Measurements from ENCODE around the gene FOXF1. TPM values are rescaled to one million over a fixed set of nuclear protein-coding genes. Genes with fewer than 3 reads are reported as not detected.

The FOXF1 gene
- total RNA-seq, 6 experiments from 2014 or later = 0.58 to 1.6 (median 1.2) TPM

DNA sequence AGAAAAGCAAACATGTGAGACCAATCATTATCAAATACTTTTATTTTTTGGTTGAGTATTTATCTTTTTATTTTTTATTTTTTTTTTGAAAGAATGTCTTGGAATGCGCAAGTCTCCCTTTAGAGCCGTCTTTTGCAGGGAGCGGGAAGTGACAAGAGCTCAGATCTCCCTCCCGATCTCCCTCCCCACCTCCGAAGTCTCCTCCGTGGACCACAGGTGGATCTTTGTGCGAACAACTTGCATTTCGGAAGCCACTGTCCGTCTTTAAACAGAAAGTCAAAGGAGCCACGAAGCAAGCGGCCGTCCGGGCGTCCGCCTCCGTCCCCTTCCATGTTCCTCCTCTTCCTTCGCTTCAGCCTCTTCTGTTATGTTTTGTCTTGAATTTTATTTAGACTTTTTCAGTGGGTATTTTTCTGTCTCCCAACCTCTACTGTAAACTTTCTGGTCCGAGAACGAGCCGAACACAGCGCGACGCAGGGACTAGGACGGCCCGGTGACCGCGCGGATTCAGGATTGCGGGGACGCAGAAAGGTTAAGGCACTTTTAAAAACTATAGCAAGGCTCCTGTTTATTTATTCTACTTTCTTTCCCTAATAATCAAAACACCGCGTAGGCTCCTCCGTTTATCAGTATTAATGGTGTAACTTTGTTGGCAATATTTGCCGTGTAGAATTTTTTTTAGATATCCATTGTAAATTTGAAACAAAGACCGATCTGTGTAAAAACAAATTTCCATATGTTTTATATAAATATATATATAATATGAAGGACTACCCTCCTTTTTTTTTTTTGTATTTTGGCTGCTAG, 3.3 kb downstream of the FOXF1 start:
- Histone ChIP-seq H3K9me3 (no peaks in the 10 kb centered on the region), H3K4me3 (peak overlapping the region; percentile 5 to 14 (median 11)), H3K36me3 (no peaks in the 10 kb centered on the region), H3K4me1 (peaks cover 0 to 16% (median 0%) of the 10 kb centered on the region in 4 donors), H3K27ac (peak overlapping the region in 1 of 3 donors; percentile 7), H3K27me3 (peaks cover 0 to 45% of the 10 kb centered on the region in 2 donors)
- WGBS (ENCODE audit: insufficient coverage, low coverage, low lambda C conversion rate, missing lambda C conversion rate) = 7% methylated on average over 34 of the region's 35 CpGs
- intact Hi-C loops (cut with DNase I) = no loop called here
- no peak for ATAC-seq
- DNase-seq = no peak
- TF ChIP-seq, protein P1, sequence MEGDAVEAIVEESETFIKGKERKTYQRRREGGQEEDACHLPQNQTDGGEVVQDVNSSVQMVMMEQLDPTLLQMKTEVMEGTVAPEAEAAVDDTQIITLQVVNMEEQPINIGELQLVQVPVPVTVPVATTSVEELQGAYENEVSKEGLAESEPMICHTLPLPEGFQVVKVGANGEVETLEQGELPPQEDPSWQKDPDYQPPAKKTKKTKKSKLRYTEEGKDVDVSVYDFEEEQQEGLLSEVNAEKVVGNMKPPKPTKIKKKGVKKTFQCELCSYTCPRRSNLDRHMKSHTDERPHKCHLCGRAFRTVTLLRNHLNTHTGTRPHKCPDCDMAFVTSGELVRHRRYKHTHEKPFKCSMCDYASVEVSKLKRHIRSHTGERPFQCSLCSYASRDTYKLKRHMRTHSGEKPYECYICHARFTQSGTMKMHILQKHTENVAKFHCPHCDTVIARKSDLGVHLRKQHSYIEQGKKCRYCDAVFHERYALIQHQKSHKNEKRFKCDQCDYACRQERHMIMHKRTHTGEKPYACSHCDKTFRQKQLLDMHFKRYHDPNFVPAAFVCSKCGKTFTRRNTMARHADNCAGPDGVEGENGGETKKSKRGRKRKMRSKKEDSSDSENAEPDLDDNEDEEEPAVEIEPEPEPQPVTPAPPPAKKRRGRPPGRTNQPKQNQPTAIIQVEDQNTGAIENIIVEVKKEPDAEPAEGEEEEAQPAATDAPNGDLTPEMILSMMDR (IDR thresholded peaks at IDR 0.05) = no peak
- no peak for TF ChIP-seq POLR2A (IDR thresholded peaks at IDR 0.05)

DNA sequence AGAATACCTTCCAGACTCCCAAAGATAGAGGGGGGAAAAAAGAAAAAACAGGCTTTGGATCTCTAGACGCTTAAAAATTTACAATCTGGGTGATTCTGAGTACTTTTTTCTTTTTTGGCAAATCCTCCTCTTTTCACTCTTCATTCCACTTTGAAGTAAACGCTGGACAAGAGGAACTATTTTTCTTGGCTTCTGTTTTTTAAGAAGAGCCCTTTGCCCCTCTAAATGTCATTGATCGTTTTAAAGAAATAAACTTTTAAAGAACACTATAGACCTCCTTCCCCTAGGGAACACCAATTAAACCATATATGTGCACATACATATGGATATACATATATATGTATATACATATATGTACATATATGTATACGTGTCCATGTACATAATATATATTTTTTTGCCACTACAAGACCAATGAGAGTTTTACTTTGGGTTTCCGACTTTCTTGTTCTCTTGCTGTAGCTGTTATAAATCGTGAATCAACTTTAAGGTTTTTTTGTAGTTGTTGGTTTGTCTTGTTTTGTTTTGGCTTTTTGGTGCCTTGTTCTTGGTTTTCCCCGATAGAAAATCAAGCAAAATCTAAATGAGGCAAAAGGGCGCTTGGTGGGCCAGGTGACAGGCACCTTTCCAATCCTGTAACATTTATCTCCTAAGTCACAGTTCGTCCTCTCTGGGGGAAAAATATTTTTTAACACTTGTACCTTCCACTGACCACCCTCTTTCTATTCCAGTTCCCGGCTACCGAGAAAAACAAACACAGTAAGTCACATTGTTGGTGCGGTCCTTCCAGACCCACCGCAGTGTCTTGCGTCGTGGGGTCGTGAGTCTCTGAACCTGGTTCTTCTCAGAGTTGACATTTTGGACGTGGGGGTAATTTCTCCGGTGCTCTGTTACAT, 4.4 kb downstream of the FOXF1 start:
- ATAC-seq = no peak
- peaks cover 0 to 36% of the 10 kb centered on the region in 2 donors for H3K27me3 ChIP-seq

DNA sequence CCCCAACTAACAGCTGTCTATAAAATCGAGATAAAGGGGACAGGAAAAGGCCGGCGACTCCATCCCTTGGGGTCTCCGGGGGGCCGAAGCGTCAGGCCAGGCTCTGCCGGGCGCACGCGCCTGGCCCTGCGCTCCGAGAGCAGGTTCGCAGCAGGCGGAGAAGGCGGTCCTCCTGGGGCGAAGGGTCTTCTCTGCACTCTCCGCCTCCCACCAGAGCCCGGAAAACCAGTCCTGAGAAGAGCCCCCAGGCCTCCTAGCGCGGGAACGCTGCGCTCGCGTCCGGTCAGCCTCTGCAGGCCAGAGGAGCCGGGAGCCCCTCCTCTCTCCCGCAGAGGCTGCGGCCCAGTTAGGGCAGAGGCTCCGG, 5.1 kb downstream of the FOXF1 start:
- TF ChIP-seq, protein P1 (IDR thresholded peaks at IDR 0.05) = no peak
- no peak for TF ChIP-seq POLR2A (IDR thresholded peaks at IDR 0.05)
- no peak overlapping the region for H3K4me3 ChIP-seq
- H3K9me3 ChIP-seq = no peaks in the 10 kb centered on the region
- no peaks in the 10 kb centered on the region for H3K4me1 ChIP-seq
- H3K27me3 ChIP-seq = peaks cover 0 to 32% of the 10 kb centered on the region in 2 donors
- no peak overlapping the region for H3K27ac ChIP-seq
- intact Hi-C loops (cut with DNase I) = loop anchor here (5.0 kb wide), 2 partner anchors 178 to 443 kb away; no protein-coding TSS in a partner anchor
- DNase-seq (no peak), ATAC-seq (no peak)
- WGBS (ENCODE audit: insufficient coverage, low coverage, low lambda C conversion rate, missing lambda C conversion rate) = 14% methylated on average over 18 of the region's 29 CpGs
- H3K36me3 ChIP-seq = no peaks in the 10 kb centered on the region

More for the DNA sequence above, 4.4 kb downstream of the FOXF1 start:
- intact Hi-C loops (cut with DNase I) = loop anchor here (5.0 kb wide), 2 partner anchors 177 to 442 kb away; no protein-coding TSS in a partner anchor
- no peaks in the 10 kb centered on the region for H3K36me3 ChIP-seq
- DNase-seq = no peak
- TF ChIP-seq, protein P1 (IDR thresholded peaks at IDR 0.05) = no peak
- TF ChIP-seq POLR2A (IDR thresholded peaks at IDR 0.05) = no peak
- no peak overlapping the region for H3K4me3 ChIP-seq
- H3K27ac ChIP-seq = peak overlapping the region in 1 of 3 donors; percentile 7
- 9% methylated on average over 18 of the region's 18 CpGs for WGBS (ENCODE audit: insufficient coverage, low coverage, low lambda C conversion rate, missing lambda C conversion rate)
- no peaks in the 10 kb centered on the region for H3K9me3 ChIP-seq
- H3K4me1 ChIP-seq = peaks cover 0 to 6% (median 0%) of the 10 kb centered on the region in 4 donors

DNA sequence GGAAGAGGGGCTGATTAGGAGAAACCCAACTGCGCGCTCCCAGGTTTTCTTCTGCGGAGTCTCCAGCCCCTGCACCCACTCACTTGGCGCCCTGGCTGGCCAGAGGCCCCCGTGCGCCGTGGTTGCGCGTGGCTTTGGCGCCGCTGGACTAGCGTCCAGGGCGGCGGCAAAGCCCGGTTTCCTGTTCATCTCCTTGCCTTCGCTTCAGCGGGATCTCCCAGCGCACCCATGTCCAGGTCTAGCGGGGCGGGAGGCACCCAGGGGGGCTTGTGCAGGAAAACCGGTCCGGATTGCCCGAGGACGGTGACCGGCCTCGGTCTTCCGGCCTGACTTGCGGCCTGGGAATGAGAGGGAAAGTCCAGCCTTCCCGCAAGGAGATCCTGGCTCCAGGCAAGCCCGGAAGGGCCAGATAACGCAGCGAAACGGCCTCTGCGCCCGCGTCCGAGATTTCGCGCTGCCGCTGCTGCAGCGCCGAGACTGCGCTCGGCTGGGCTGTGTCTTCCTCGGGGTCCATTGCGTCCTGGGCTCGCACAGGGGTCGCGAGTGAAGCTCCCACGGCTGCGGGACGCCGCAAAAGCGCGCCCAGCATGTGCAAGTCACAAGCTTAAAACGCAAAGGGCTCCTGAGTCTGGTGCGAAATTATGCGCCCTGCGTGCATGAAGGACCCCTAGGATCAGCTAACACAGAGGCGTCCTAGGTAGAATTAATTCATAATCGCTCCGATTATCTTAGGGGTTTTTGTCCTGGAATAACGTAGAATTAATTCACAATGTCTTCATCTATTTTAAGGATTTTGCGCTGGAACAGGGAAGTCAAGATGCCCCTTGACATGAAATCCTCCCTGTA, 5.7 kb downstream of the FOXF1 start:
- no peak for TF ChIP-seq POLR2A (IDR thresholded peaks at IDR 0.05)
- TF ChIP-seq, protein P1 (IDR thresholded peaks at IDR 0.05) = no peak
- Histone ChIP-seq H3K4me1 (no peaks in the 10 kb centered on the region), H3K36me3 (no peaks in the 10 kb centered on the region), H3K27ac (no peak overlapping the region), H3K27me3 (peaks cover 0 to 31% of the 10 kb centered on the region in 2 donors), H3K9me3 (no peaks in the 10 kb centered on the region), H3K4me3 (no peak overlapping the region)
- intact Hi-C loops (cut with DNase I) = loop anchor here (5.0 kb wide), 2 partner anchors 179 to 444 kb away; no protein-coding TSS in a partner anchor
- DNase-seq = no peak
- peak in 1 of 4 donors; percentile 9 for ATAC-seq
- WGBS (ENCODE audit: insufficient coverage, low coverage, low lambda C conversion rate, missing lambda C conversion rate) = 13% methylated on average over 14 of the region's 64 CpGs

All from right lobe of liver (tissue), 6 donors.